T-helper 2 cell treated with Interferon-gamma antibody and Interleukin-4, amounts not matched to agents 5 μg/mL and 100 μg/mL, for 36 hours (primary cell): Measurements from ENCODE around the gene FOXP1.

Experiments
- DNase-seq: peaks from one replicate; pipeline ENCODE4 v3.0.0; 2021; ENCODE audit warnings: low spot score
- H3K27ac Mint-ChIP-seq: one replicate; pipeline ENCODE4 v1.8.0; 2021; ENCODE audit warnings: mild to moderate bottlenecking, mixed read lengths
- H3K27me3 Mint-ChIP-seq: one replicate; pipeline ENCODE4 v1.8.0; 2021; ENCODE audit warnings: low read depth, mixed read lengths
- H3K36me3 Mint-ChIP-seq: one replicate; pipeline ENCODE4 v1.8.0; 2021; ENCODE audit warnings: low read depth, mixed read lengths
- H3K4me1 Mint-ChIP-seq: one replicate; pipeline ENCODE4 v1.8.0; 2021; ENCODE audit warnings: low read depth, mixed read lengths
- H3K4me3 Mint-ChIP-seq: one replicate; pipeline ENCODE4 v1.8.0; 2022; ENCODE audit warnings: mild to moderate bottlenecking, moderate library complexity, mixed read lengths
- H3K9me3 Mint-ChIP-seq: one replicate; pipeline ENCODE4 v1.8.0; 2021; ENCODE audit warnings: mixed read lengths

The FOXP1 gene

DNA sequence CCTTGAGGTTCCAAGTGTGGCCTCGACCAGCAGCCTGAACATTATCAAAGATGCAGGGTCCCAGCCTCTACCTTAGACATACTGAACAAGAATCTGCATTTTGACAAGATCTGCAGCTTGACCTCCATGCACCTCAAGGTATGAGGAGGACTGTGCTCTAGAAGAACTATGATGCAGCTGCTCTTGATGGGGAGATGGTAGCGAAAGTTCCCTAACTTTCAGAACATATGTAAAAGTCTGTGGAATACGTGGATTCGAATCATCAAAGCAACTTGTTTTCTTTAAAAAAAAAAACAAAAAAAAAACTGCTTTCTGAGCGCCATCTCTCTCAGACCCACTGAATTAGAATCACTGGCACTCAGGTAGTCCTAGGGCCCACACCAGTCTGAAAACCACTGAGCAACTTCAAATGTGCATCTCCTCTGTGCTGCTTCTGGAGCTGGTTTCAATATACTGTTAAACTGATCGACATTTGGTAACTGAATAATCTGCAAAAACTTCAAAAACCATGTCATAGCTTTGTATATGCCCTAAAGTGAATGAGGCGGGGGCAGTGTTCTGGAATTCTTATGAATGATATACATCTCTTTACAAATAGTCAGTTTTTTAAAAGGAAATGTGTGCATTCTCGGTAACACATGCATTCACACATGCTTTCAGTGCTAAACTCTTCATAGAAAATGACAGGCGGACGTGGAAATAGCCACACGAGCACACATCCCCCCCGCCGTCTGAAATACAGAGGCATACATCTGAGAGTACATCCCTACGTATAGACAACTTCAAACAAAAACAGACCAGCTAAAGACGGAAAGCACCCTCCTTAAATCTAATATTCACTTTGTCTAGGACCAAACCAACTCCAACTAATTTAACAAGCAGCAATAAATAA is 128.8 kb downstream of the FOXP1 start:
- Mint-ChIP-seq H3K4me3 (peak overlapping the region; percentile 70), H3K4me1 (peaks cover 82% of the 10 kb centered on the region), H3K27ac (peak overlapping the region; percentile 89), H3K27me3 (no peaks in the 10 kb centered on the region), H3K36me3 (peaks cover 9% of the 10 kb centered on the region), H3K9me3 (no peaks in the 10 kb centered on the region)
- DNase-seq, result peak; percentile 47

DNA sequence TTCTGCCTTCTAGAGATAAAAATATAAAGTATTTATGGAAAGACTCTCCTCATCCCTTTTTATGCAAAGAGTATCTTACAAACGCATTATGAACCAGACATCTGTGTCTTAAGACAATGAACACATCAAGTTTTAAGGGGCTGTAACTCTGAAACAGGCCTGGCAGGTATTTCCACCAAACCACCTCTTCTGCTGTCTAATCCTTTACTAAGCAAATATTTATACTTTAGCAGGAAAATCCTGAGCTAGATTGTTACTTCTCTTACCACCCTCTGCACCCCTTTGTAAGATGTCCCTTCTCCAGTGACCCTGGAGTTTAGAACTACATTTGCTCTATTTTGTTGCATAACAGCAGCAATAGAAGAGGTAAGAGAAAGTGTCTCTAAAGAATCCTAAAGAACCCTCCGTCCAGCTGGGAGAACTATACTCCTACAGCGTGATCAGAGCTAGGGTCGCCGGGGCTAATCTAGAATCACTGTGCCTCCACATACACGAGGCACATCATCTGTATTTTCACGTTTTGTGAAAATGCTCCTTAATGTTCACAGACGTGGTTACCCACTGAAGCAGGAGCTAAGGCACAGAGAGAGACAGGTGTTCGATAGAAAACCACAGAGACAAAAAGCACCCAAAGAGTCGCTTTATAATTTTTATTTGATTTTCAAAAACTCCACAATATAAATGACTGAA is 129.6 kb downstream of the FOXP1 start:
- Mint-ChIP-seq H3K36me3 (peaks cover 7% of the 10 kb centered on the region), H3K4me3 (peak overlapping the region; percentile 70), H3K27me3 (no peaks in the 10 kb centered on the region), H3K27ac (peak overlapping the region; percentile 89), H3K4me1 (peaks cover 85% of the 10 kb centered on the region), H3K9me3 (no peaks in the 10 kb centered on the region)
- DNase-seq, result no peak

DNA sequence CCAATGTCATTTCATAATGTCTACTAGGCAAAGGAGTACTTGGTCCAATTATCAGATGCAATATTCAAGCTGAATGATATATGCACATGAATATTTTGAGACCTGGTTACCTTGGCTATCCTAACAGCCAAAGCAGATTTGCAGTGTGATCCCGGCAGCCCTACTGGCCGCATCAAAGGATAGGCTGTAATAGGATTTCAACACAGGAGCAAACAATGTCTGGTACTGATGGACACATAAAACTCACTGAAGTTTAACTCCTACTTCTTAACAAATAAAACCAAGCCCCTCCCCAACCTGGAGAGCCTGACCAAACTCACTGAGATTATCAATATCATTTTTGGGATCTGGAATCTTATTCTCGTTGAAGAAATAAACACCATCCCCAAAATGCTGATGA is 130.2 kb downstream of the FOXP1 start:
- H3K27ac Mint-ChIP-seq, result peak overlapping the region; percentile 89

DNA sequence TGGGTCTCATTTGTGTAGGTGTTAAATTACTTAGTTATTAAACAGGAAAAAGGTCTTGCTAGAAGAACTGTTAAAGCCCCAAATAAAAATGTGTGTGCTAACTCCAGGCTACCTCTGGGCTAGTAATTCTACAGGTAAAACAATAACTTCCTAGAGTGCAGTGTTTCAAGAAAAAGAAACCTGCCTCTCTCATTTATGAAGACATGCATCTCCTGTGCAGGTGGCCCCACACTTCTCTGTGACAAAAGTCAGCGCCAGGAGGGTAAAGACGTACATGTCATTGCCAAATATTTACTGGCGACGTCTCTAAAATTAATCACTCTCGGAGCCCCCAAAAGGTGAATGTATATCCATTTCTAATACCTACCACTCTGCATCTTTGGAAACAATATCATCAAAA is 131.7 kb downstream of the FOXP1 start:
- H3K27me3 Mint-ChIP-seq, result no peaks in the 10 kb centered on the region
- no peak for DNase-seq
- peaks cover 7% of the 10 kb centered on the region for H3K36me3 Mint-ChIP-seq
- H3K4me3 Mint-ChIP-seq, result peak overlapping the region; percentile 55
- H3K27ac Mint-ChIP-seq, result peak overlapping the region; percentile 89
- H3K4me1 Mint-ChIP-seq, result peaks cover 89% of the 10 kb centered on the region
- no peaks in the 10 kb centered on the region for H3K9me3 Mint-ChIP-seq

More for the DNA sequence above, 130.2 kb downstream of the FOXP1 start:
- Mint-ChIP-seq H3K4me1 (peaks cover 89% of the 10 kb centered on the region), H3K4me3 (peak overlapping the region; percentile 68), H3K36me3 (peaks cover 7% of the 10 kb centered on the region), H3K27me3 (no peaks in the 10 kb centered on the region), H3K9me3 (no peaks in the 10 kb centered on the region)
- DNase-seq, result no peak

DNA sequence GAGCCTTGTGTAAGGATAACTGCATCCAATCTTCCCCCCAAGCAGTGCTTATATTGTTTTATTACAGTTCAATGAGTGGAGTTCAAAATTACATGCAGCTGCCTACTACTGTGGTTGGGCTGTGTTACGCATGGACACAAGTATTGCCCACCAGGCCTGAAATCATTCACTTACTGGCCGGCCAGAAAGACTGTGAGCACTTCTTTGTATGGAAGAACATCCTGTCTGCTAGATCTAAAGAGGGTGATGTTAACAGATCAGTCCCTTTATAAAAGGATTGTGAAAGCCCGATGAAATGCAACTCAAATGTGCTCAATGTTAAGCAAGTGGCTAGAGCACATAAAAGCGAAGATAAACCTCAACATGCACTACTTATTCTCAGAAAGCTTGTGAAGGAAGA is 132.5 kb downstream of the FOXP1 start:
- DNase-seq, result no peak
- no peaks in the 10 kb centered on the region for H3K9me3 Mint-ChIP-seq
- H3K27ac Mint-ChIP-seq, result peak overlapping the region; percentile 89
- H3K4me3 Mint-ChIP-seq, result peak overlapping the region; percentile 55
- H3K4me1 Mint-ChIP-seq, result peaks cover 86% of the 10 kb centered on the region
- H3K36me3 Mint-ChIP-seq, result peaks cover 9% of the 10 kb centered on the region
- no peaks in the 10 kb centered on the region for H3K27me3 Mint-ChIP-seq

DNA sequence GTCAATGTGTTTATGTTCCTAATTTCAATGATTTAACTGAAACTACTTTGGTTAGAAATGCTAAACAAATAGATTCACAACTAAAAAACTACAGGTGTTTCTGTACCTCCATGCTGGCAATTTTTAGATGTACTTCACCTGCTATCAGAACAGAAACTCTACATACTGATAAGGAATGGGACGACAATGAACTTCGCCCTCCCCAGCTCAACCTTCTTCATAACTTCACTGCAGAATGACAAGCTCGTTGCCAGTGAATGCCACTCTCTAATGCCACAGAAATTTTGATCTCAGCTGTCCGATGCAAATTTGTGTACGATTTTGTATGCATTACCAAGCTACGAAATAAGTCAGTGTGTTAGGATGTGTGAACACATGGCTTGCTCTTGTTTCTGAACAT is 133.4 kb downstream of the FOXP1 start:
- H3K36me3 Mint-ChIP-seq, result peaks cover 9% of the 10 kb centered on the region
- no peaks in the 10 kb centered on the region for H3K27me3 Mint-ChIP-seq
- peak overlapping the region; percentile 48 for H3K27ac Mint-ChIP-seq
- DNase-seq, result no peak
- peaks cover 84% of the 10 kb centered on the region for H3K4me1 Mint-ChIP-seq
- H3K4me3 Mint-ChIP-seq, result peak overlapping the region; percentile 35
- no peaks in the 10 kb centered on the region for H3K9me3 Mint-ChIP-seq

DNA sequence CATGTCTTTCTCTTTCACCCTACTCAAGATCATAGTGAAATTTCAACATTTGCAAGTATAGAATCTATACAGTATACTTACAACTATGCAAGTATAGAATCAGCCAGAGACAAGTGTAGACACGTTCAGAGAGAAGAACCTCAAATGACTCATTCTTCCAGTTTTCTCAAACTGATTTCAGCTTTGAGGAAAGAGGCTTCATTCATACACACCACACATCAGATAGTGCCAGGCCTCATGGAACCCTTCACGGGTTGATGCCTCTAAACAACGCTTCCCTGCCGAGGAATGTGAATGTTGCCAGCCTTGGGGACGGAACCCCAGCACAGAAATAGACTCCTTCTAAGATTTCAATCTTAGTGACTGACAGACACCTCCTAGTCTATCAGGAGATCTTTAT is 135.7 kb downstream of the FOXP1 start:
- H3K27ac Mint-ChIP-seq, result peak overlapping the region; percentile 74
- DNase-seq, result peak; percentile 48
- H3K27me3 Mint-ChIP-seq, result no peaks in the 10 kb centered on the region
- peaks cover 13% of the 10 kb centered on the region for H3K36me3 Mint-ChIP-seq
- H3K4me1 Mint-ChIP-seq, result peaks cover 84% of the 10 kb centered on the region
- H3K4me3 Mint-ChIP-seq, result peak overlapping the region; percentile 49
- no peaks in the 10 kb centered on the region for H3K9me3 Mint-ChIP-seq

DNA sequence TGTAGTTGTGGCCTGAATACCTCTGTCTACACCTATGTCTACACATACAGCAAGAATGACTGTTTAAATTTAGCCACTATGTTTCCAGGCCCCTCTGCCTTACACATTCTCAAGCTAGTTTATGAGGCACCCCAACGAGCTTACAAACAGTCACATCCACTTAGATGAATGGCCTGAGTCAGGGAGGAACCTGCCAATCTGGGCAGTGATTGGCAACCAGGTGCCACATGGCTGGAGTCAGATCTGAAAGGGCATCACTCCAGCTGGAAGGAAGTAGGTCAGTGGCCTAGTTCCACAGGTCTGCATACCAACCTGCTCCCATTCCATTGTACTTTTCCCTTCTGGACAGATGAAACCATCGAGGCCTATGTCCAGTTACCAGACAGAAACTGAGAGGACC is 136.3 kb downstream of the FOXP1 start:
- H3K27ac Mint-ChIP-seq, result peak overlapping the region; percentile 74
- H3K4me1 Mint-ChIP-seq, result peaks cover 84% of the 10 kb centered on the region
- no peaks in the 10 kb centered on the region for H3K27me3 Mint-ChIP-seq
- peaks cover 14% of the 10 kb centered on the region for H3K36me3 Mint-ChIP-seq
- peak overlapping the region; percentile 18 for H3K4me3 Mint-ChIP-seq
- DNase-seq, result no peak
- no peaks in the 10 kb centered on the region for H3K9me3 Mint-ChIP-seq

DNA sequence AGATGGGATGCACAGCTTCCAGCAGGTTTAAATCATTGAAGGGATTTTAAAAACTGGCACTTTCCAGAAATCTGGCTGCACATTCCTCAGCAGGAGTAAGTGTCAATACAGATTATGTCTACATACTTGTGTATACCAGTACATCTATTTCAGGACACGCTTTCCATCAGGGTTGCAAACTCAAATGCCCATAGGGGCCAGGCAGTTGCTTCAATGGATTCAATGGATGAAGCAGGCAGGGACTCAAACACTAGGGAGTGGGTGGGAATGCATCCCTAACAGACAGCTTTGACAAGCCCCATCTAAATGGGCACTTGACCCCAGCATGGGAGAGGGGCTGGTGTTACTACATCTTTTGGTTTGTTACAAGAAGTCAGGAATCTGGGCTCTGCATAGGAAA is 136.8 kb downstream of the FOXP1 start:
- H3K9me3 Mint-ChIP-seq, result no peaks in the 10 kb centered on the region
- peak overlapping the region; percentile 18 for H3K4me3 Mint-ChIP-seq
- no peaks in the 10 kb centered on the region for H3K27me3 Mint-ChIP-seq
- H3K4me1 Mint-ChIP-seq, result peaks cover 84% of the 10 kb centered on the region
- DNase-seq, result no peak
- peak overlapping the region; percentile 74 for H3K27ac Mint-ChIP-seq
- H3K36me3 Mint-ChIP-seq, result peaks cover 16% of the 10 kb centered on the region

DNA sequence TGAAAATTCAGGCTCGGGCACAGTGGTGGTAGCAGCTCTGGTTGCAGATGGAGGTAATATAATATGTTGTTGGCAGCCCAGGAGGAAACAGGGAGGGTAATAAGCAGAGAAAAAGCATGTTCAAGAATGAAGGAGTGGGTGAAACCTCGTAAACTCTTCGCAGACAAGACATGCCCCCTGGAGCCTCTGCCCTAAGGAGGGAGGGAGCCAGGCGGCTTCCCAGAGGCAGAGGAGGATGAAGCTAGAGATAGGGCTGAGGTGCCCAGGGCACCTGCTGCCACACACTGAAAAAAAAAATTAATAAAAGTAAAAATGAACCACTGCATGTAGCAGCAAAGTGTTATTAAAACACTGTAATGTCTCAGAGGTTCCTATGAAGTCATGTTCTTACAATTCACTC is 137.3 kb downstream of the FOXP1 start:
- H3K4me3 Mint-ChIP-seq, result peak overlapping the region; percentile 14
- no peak for DNase-seq
- no peaks in the 10 kb centered on the region for H3K9me3 Mint-ChIP-seq
- H3K27me3 Mint-ChIP-seq, result no peaks in the 10 kb centered on the region
- H3K27ac Mint-ChIP-seq, result peak overlapping the region; percentile 68
- H3K36me3 Mint-ChIP-seq, result peaks cover 19% of the 10 kb centered on the region
- H3K4me1 Mint-ChIP-seq, result peaks cover 86% of the 10 kb centered on the region

DNA sequence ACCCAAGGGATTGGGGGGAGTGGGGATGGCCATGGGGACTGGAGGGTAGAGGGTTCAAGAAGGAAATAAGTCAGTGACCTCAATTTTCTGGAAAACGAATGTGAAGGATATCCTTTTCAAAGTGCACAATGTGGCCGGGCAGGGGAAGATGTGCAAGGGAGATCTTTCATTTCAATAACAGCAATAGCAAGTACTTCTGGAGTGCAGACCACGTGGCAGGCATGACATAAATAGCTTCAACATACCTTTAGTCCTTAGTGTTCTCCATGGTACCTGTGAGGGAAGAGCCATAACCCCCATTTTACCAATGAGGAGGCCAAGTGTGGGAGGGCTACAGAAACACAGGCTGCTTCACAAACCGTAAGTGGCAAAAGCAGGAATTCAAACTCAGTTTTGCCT is 138.7 kb downstream of the FOXP1 start:
- DNase-seq, result no peak
- peaks cover 87% of the 10 kb centered on the region for H3K4me1 Mint-ChIP-seq
- peaks cover 20% of the 10 kb centered on the region for H3K36me3 Mint-ChIP-seq
- H3K9me3 Mint-ChIP-seq, result no peaks in the 10 kb centered on the region
- H3K4me3 Mint-ChIP-seq, result peak overlapping the region; percentile 86
- no peaks in the 10 kb centered on the region for H3K27me3 Mint-ChIP-seq
- peak overlapping the region; percentile 99 for H3K27ac Mint-ChIP-seq

DNA sequence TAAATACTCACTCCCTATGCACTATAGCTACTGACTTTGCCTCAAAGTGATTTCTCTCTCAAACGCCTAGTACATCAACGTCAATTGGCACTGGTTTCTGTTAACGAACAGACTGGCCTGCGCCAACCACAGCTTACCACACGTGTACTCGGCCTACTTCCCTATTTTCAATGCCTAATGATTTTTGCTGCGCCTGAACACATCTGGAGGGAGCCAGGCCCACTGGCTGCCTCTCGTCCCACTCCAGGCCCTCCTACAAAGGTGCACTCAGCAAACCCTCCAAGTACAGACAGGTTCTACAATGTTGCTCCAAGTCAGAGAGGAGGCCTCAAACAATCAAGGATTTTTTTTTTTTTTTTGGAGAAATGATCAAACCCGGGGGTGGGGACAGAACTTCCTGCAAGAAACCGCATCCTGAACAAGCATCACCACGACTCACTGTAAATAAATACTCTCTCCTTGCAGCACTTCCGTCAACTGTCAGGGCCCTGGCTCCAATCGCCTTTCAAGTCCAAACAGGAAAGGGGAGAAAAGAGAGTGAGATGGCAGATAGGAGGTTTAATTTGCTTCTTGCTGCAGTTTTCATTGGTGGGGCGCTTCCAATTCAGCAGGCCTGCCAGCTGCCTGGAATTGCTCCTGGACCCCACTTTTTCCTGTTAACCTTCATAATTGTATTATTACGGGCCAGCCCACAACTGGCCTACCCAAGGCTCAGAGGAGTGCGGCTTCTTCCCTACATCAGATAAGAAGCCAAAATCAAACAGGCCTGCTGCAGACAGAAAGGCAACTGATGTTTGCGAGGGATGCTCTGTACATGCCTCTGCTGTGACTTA is 139.3 kb downstream of the FOXP1 start:
- no peaks in the 10 kb centered on the region for H3K27me3 Mint-ChIP-seq
- no peaks in the 10 kb centered on the region for H3K9me3 Mint-ChIP-seq
- peak overlapping the region; percentile 99 for H3K27ac Mint-ChIP-seq
- peak overlapping the region; percentile 86 for H3K4me3 Mint-ChIP-seq
- DNase-seq, result peak; percentile 79
- H3K4me1 Mint-ChIP-seq, result peaks cover 83% of the 10 kb centered on the region
- H3K36me3 Mint-ChIP-seq, result peaks cover 20% of the 10 kb centered on the region

DNA sequence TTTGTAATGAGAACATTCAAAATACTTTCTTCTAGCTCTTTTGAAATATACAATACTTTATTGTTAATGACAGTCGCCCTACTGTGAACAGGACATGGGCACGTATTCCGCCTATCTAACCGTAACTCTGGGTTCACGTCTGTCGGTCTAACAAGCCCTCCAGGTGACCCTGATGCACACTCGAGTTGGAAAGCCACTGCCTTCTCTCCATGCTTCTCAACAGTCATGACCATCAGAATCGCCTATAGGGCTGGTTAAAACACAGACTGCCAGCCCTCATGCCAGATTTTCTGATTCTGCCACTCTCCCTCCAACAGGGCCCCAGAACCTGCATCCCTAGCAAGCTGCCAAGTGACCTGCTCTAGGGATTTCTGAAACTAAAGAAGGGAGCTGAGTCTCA is 140.2 kb downstream of the FOXP1 start:
- no peaks in the 10 kb centered on the region for H3K27me3 Mint-ChIP-seq
- no peak for DNase-seq

More for the DNA sequence above, 140.2 kb downstream of the FOXP1 start:
- peaks cover 24% of the 10 kb centered on the region for H3K36me3 Mint-ChIP-seq
- no peaks in the 10 kb centered on the region for H3K9me3 Mint-ChIP-seq
- H3K4me3 Mint-ChIP-seq, result peak overlapping the region; percentile 86
- H3K27ac Mint-ChIP-seq, result peak overlapping the region; percentile 99
- peaks cover 83% of the 10 kb centered on the region for H3K4me1 Mint-ChIP-seq
